ENCODE data around the gene TRAM2.

TRAM2 gene

GRCh38 chr6:52547647-52548352 is 29.1 kb downstream of the TRAM2 start:
- Histone ChIP-seq H3K9me2 (replicated peaks; ENCODE audit: control insufficient read depth, low read length) (no peaks in the 10 kb centered on the region), H3K79me2 (ENCODE audit: control insufficient read depth, low read length) (no peaks in the 10 kb centered on the region), H3K27me3 (ENCODE audit: control insufficient read depth, low read length) (no peaks in the 10 kb centered on the region), H3K36me3 (ENCODE audit: control insufficient read depth, low read length) (no peaks in the 10 kb centered on the region), H3K9me3 (ENCODE audit: control insufficient read depth, insufficient read depth, low read length) (no peaks in the 10 kb centered on the region), H3K4me1 (ENCODE audit: control insufficient read depth, low read length) (peaks cover 9% of the 10 kb centered on the region), H3F3A (ENCODE audit: control insufficient read depth, insufficient read depth) (no peaks in the 10 kb centered on the region), H3K27ac (ENCODE audit: low read depth, low read length) (no peak overlapping the region), H3K4me2 (ENCODE audit: low read length) (no peak overlapping the region), H3K4me3 (ENCODE audit: low read length) (no peak overlapping the region), H4K20me1 (ENCODE audit: control insufficient read depth, insufficient read depth, low read depth, low read length) (no peaks in the 10 kb centered on the region)
- TF ChIP-seq CTCF (IDR thresholded peaks at IDR 0.05; ENCODE audit: low read depth, low read length, poor library complexity, severe bottlenecking) = no peak
- TF ChIP-seq EZH2phosphoT487 (IDR thresholded peaks at IDR 0.05; ENCODE audit: borderline replicate concordance, low read length) = no peak

- no peak for TF ChIP-seq CTCF (IDR thresholded peaks at IDR 0.05; ENCODE audit: low read depth, low read length, poor library complexity, severe bottlenecking)
- no peak for TF ChIP-seq EZH2phosphoT487 (IDR thresholded peaks at IDR 0.05; ENCODE audit: borderline replicate concordance, low read length)
- H3K4me3 ChIP-seq (ENCODE audit: low read length) = no peak overlapping the region
- no peaks in the 10 kb centered on the region for H3K79me2 ChIP-seq (ENCODE audit: control insufficient read depth, low read length)
- no peaks in the 10 kb centered on the region for H4K20me1 ChIP-seq (ENCODE audit: control insufficient read depth, insufficient read depth, low read depth, low read length)
- no peaks in the 10 kb centered on the region for H3F3A ChIP-seq (ENCODE audit: control insufficient read depth, insufficient read depth)
- no peaks in the 10 kb centered on the region for H3K9me2 ChIP-seq (replicated peaks; ENCODE audit: control insufficient read depth, low read length)
- H3K4me1 ChIP-seq (ENCODE audit: control insufficient read depth, low read length) = no peaks in the 10 kb centered on the region
- no peaks in the 10 kb centered on the region for H3K9me3 ChIP-seq (ENCODE audit: control insufficient read depth, insufficient read depth, low read length)
- no peak overlapping the region for H3K4me2 ChIP-seq (ENCODE audit: low read length)
- no peak overlapping the region for H3K27ac ChIP-seq (ENCODE audit: low read depth, low read length)
- no peaks in the 10 kb centered on the region for H3K36me3 ChIP-seq (ENCODE audit: control insufficient read depth, low read length)
- H3K27me3 ChIP-seq (ENCODE audit: control insufficient read depth, low read length) = no peaks in the 10 kb centered on the region
Observed at GRCh38 chr6:52546678-52547077, 30.2 kb downstream of the TRAM2 start.

GRCh38 chr6:52546192-52546591 is 30.7 kb downstream of the TRAM2 start:
- no peaks in the 10 kb centered on the region for H3F3A ChIP-seq (ENCODE audit: control insufficient read depth, insufficient read depth)
- no peak overlapping the region for H3K4me3 ChIP-seq (ENCODE audit: low read length)
- H3K36me3 ChIP-seq (ENCODE audit: control insufficient read depth, low read length) = no peaks in the 10 kb centered on the region
- H3K9me3 ChIP-seq (ENCODE audit: control insufficient read depth, insufficient read depth, low read length) = no peaks in the 10 kb centered on the region
- H3K27ac ChIP-seq (ENCODE audit: low read depth, low read length) = no peak overlapping the region
- no peaks in the 10 kb centered on the region for H3K9me2 ChIP-seq (replicated peaks; ENCODE audit: control insufficient read depth, low read length)
- no peaks in the 10 kb centered on the region for H3K79me2 ChIP-seq (ENCODE audit: control insufficient read depth, low read length)
- no peaks in the 10 kb centered on the region for H3K4me1 ChIP-seq (ENCODE audit: control insufficient read depth, low read length)
- TF ChIP-seq EZH2phosphoT487 (IDR thresholded peaks at IDR 0.05; ENCODE audit: borderline replicate concordance, low read length) (no peak), CTCF (IDR thresholded peaks at IDR 0.05; ENCODE audit: low read depth, low read length, poor library complexity, severe bottlenecking) (no peak)
- H4K20me1 ChIP-seq (ENCODE audit: control insufficient read depth, insufficient read depth, low read depth, low read length) = no peaks in the 10 kb centered on the region
- no peaks in the 10 kb centered on the region for H3K27me3 ChIP-seq (ENCODE audit: control insufficient read depth, low read length)
- H3K4me2 ChIP-seq (ENCODE audit: low read length) = no peak overlapping the region
